ENCODE results near the gene U2AF2. TPM values are rescaled to one million over a fixed set of nuclear protein-coding genes. Genes with fewer than 3 reads are reported as not detected.

The U2AF2 gene
- total RNA-seq, 1 experiment from 2014 or later: 321 TPM

- no peak for TF ChIP-seq CTCF (conservative IDR thresholded peaks at IDR 0.05)
- peak within 1 kb of the TSS; percentile 73 for H3K4me2 ChIP-seq (ENCODE audit: insufficient read depth, insufficient read length, low read length)
- peak within 1 kb of the TSS; percentile 97 for H3K4me3 Mint-ChIP-seq
- H3K27me3 Mint-ChIP-seq (ENCODE audit: low read depth): peaks cover 3% of the 10 kb centered on the region; the same call in 1 of the 2 replicates
- H2AFZ ChIP-seq (ENCODE audit: low read length): no peak within 1 kb of the TSS
- peaks cover 35% of the 10 kb centered on the region for H3K23me2 ChIP-seq (ENCODE audit: insufficient read length, low read depth, low read length, poor library complexity, severe bottlenecking)
- no peak within 1 kb of the TSS for H3K4ac ChIP-seq (ENCODE audit: low read depth, low read length)
- H2BK12ac ChIP-seq (ENCODE audit: insufficient read length, low read depth, low read length): no peak within 1 kb of the TSS
- H3K4me1 Mint-ChIP-seq: peaks cover 24 to 40% of the 10 kb centered on the region in 2 experiments
- H3K9me3 ChIP-seq (ENCODE audit: control insufficient read depth, low read depth, low read length): no peaks in the 10 kb centered on the region
- H3K27me3 ChIP-seq (ENCODE audit: insufficient read depth, low read length): no peaks in the 10 kb centered on the region
- H3K14ac ChIP-seq (ENCODE audit: insufficient read depth, low read length): no peak within 1 kb of the TSS; the same call in none of the 2 replicates
- peaks cover 0 to 4% of the 10 kb centered on the region in 2 experiments; a peak in 2 of 5 replicates for H3K9me3 Mint-ChIP-seq
- H4K8ac ChIP-seq (replicated peaks; ENCODE audit: insufficient read length, low read depth, low read length): no peak within 1 kb of the TSS
- H4K20me1 ChIP-seq (ENCODE audit: control insufficient read depth, insufficient read depth, insufficient read length): no peaks in the 10 kb centered on the region
- peak within 1 kb of the TSS; percentile 70 for H3K9ac ChIP-seq (ENCODE audit: extremely low read depth, insufficient read length, low read length)
- peak; percentile 71 for DNase-seq
- no peak within 1 kb of the TSS for H2BK15ac ChIP-seq (ENCODE audit: low read depth, low read length)
- no CpG with 5 or more reads among the region's 56 CpGs for WGBS (ENCODE audit: extremely low coverage, insufficient read length, low lambda C conversion rate)
- H2BK20ac ChIP-seq (ENCODE audit: low read depth, low read length, poor library complexity, severe bottlenecking): no peak within 1 kb of the TSS
- no peak within 1 kb of the TSS for H3K23ac ChIP-seq (ENCODE audit: insufficient read length, low read depth, low read length)
- peaks cover 7% of the 10 kb centered on the region; the same call in 1 of the 2 replicates for H3K79me2 ChIP-seq (ENCODE audit: insufficient read depth, low read length)
- H2BK120ac ChIP-seq (ENCODE audit: low read depth, low read length, poor library complexity, severe bottlenecking): no peak within 1 kb of the TSS
- peaks cover 20 to 39% (median 30%) of the 10 kb centered on the region in 3 experiments for H3K36me3 Mint-ChIP-seq (ENCODE audit: insufficient read depth in 1 of 3, low read depth in 3 of 3)
- no peak within 1 kb of the TSS for H2AK5ac ChIP-seq (ENCODE audit: insufficient read length, low read length)
- peak within 1 kb of the TSS; percentile 86 to 98 (median 96) for H3K27ac Mint-ChIP-seq
- H3K79me1 ChIP-seq (ENCODE audit: insufficient read depth, low read depth, low read length, poor library complexity, severe bottlenecking): peaks cover 3% of the 10 kb centered on the region
- no peaks in the 10 kb centered on the region for H3K4me1 ChIP-seq (ENCODE audit: insufficient read depth, low read length)
- H3K27ac ChIP-seq (ENCODE audit: insufficient read length, low read depth, low read length): no peak within 1 kb of the TSS
- no peak within 1 kb of the TSS for H3T11ph ChIP-seq (ENCODE audit: low read length)
- H3K56ac ChIP-seq (ENCODE audit: insufficient read length, low read depth, low read length): no peak within 1 kb of the TSS
- peak within 1 kb of the TSS; percentile 39 for H3K18ac ChIP-seq (ENCODE audit: insufficient read length, low read depth, low read length)
- H4K91ac ChIP-seq (ENCODE audit: insufficient read length, low read depth, low read length): no peak within 1 kb of the TSS
- no peak within 1 kb of the TSS for H4K5ac ChIP-seq (ENCODE audit: insufficient read length, low read depth, low read length)
- no peak within 1 kb of the TSS for H2BK5ac ChIP-seq (ENCODE audit: insufficient read length, low read length)
These were observed 11.6 kb upstream of the U2AF2 start, which contains the start of gene ZNF581 for GRCh38 chr19:55643003-55643886. ZNF581 (plus strand) TSS chr19:55643649; CDS start chr19:55644572, 923 bp downstream.
